Measurements from ENCODE around the gene TBC1D8.

DNA sequence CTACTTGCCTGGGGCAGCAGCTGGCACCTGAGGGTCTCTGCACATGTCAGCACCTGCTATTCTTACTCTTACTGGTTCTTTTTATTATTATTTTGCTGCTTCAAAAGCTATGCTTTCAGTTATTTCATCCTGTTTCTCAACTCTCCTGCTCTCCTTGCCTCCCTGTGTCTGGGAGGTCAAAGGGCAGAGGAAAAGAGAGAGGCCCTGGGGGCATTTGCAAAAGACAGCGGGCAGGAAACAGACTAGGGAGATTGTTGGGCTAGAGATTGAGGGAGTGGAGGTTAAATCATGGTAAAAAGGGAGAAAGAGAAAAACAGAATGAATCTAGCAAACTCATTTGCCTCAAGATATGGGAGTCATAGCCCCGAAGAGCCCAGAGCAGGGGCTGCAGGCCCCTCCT is 170.2 kb downstream of the TBC1D8 start:
- TF ChIP-seq, protein P1, sequence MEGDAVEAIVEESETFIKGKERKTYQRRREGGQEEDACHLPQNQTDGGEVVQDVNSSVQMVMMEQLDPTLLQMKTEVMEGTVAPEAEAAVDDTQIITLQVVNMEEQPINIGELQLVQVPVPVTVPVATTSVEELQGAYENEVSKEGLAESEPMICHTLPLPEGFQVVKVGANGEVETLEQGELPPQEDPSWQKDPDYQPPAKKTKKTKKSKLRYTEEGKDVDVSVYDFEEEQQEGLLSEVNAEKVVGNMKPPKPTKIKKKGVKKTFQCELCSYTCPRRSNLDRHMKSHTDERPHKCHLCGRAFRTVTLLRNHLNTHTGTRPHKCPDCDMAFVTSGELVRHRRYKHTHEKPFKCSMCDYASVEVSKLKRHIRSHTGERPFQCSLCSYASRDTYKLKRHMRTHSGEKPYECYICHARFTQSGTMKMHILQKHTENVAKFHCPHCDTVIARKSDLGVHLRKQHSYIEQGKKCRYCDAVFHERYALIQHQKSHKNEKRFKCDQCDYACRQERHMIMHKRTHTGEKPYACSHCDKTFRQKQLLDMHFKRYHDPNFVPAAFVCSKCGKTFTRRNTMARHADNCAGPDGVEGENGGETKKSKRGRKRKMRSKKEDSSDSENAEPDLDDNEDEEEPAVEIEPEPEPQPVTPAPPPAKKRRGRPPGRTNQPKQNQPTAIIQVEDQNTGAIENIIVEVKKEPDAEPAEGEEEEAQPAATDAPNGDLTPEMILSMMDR (conservative IDR thresholded peaks at IDR 0.05) = no peak
- no peak for TF ChIP-seq ZFX (IDR thresholded peaks at IDR 0.05)
